Measurements from ENCODE around the gene GNAQ.

DNA sequence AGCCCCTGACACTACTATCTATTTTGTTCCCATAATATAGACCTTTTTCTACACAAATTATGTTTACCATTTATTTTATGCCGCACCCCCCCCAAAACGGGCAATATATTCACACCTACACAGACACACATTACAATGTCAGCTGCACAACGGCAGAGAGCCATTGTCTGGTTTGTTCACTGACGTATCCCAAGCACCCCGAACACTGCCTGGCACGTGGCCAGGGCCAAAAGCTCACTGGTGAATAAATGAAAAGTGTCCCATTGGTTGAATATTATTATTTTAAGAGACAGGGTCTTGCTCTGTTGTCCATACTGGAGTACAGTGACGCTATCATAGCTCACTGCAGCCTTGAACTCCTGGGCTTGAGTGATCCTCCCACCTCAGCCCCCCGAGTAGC, 150.5 kb downstream of the GNAQ start:
- TF ChIP-seq CTCF (optimal IDR thresholded peaks at IDR 0.05 in 1 of 3, IDR thresholded peaks at IDR 0.05 in 1 of 3, conservative IDR thresholded peaks at IDR 0.05 in 1 of 3; ENCODE audit: extremely low read depth in 1 of 3, insufficient read depth in 2 of 3, low read length in 3 of 3) (no peak), EZH2 (IDR thresholded peaks at IDR 0.05; ENCODE audit: low read length) (no peak)

All from keratinocyte (primary cell).